Activated CD4-positive, CD25-positive, alpha-beta regulatory T cell treated with anti-CD3 and anti-CD28 coated beads, Interleukin-2, amount 50 U/mL, for 72 hours (primary cell): ENCODE results near the gene DCTN2.
"Not testable (repeated sequence)": the region's sequence is repeated elsewhere in the genome, so short reads cannot be mapped to it uniquely, and the experiment has no call there.

ENCODE experiments used
- DNase-seq: peaks from one replicate; pipeline ENCODE4 v3.0.0; 2021

Gene DCTN2

DNA sequence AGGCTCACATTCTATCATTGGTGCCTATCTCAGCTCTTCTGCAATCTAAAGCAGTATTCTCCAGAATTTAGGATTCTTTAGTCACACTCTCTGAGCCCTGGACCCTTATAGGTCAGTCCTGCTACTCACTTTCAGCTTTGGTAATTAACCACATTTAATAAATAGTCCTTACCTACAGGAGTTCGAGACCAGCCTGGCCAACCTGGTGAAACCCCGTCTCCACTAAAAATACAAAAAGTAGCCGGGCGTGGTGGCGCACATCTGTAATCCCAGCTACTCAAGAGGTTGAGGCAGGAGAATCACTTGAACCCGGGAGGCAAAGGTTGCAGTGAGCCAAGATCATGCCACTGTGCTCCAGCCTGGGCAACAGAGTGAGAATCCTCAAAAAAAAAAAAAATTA, 33.3 kb downstream of the DCTN2 start:
- not testable (repeated sequence) for DNase-seq

DNA sequence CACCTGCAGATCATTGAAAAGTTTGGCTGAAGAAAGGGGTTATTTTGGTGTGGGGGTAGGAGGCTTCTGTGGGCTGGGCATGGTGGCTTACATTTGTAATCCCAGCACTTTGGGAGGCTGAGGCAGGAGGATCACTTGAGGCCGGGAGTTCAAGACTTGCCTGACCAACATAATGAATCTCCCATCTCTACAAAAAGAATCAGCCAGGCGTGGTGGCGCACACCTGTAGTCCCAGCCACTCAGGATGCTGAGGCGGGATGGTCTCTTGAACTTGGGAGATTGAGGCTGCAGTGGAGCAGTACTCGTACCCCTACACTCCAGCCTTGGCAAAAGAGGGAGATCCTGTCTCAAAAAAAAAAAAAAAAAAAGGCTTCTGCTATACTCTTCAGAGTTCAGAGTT, 33.7 kb downstream of the DCTN2 start:
- DNase-seq, result no peak

DNA sequence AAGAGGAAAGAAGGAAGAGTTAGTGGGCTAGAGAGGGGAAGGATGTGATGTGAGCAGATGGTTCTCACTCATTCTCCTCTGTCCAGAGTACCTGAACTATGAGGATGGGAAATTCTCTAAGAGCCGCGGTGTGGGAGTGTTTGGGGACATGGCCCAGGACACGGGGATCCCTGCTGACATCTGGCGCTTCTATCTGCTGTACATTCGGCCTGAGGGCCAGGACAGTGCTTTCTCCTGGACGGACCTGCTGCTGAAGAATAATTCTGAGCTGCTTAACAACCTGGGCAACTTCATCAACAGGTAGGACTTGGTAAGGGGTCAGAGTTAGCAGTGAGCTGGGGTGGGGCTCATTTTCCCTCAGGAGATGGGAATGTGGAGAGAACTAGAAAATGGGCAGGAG, 34.3 kb downstream of the DCTN2 start:
- DNase-seq, result no peak

DNA sequence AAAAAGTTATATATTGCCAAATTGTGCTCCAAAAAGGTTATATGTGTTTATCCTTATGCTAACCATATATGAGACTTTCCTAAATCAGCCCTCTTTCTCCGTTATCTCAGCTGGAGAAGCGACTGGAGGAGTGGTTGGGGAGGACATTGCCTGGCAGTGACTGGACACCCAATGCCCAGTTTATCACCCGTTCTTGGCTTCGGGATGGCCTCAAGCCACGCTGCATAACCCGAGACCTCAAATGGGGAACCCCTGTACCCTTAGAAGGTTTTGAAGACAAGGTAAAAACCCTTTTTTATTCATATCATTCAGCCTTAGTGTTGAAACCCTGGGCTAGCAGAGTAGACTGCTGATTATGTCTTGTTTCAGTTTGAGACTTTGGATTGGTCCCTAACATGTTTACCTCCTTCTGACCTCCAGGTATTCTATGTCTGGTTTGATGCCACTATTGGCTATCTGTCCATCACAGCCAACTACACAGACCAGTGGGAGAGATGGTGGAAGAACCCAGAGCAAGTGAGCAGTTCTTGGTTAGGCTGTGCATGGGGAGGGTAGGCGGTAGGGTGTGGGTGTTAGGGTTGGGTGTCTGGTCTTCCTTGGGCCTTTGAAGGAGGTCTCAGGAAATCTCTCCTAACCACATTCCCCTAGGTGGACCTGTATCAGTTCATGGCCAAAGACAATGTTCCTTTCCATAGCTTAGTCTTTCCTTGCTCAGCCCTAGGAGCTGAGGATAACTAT, 35.2 kb downstream of the DCTN2 start:
- no peak for DNase-seq

DNA sequence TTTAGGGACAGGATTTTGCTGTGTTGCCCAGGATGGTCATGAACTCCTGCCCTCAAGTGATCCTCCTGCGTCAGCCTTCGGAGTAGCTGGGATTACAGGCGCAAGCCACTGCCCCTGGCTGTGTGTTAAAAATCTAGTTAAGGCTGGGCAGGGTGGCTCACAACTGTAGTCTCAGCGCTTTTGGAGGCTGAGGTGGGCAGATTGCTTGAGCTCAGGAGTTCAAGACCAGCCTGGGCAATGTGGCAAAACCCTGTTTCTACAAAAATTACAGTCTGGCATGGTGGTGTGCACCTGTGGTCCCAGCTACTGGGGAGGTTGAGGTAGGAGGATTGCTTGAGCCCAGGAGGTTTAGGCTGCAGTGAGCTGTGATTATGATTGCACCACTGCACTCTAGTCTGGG, 35.8 kb downstream of the DCTN2 start:
- DNase-seq, result no peak

DNA sequence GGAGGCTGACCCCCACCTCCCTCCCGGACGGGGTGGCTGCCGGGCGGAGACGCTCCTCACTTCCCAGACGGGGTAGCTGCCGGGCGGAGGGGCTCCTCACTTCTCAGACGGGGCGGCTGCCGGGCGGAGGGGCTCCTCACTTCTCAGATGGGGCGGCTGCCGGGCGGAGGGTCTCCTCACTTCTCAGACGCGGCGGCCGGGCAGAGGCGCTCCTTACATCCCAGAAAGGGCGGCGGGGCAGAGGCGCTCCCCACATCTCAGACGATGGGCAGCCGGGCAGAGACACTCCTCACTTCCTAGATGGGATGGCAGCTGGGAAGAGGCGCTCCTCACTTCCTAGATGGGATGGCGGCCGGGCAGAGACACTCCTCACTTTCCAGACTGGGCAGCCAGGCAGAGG, 39.2 kb downstream of the DCTN2 start:
- DNase-seq, result not testable (repeated sequence)

DNA sequence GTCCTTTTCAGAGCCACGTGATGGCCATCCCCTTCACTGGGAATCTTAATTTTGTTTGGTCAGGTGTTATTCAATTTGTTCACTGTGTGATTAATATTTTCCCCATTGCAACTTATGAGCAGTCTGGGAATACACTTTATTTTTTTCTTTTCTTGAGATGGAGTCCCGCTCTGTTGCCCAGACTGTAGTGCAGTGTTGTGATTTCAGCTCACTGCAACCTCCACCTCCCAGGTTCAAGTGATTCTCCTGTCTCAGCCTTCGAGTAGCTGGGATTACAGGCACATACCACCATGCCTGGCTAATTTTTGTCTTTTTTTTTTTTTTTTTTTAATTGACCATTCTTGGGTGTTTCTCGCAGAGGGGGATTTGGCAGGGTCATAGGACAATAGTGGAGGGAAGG, 40.5 kb downstream of the DCTN2 start:
- DNase-seq, result not testable (repeated sequence)

DNA sequence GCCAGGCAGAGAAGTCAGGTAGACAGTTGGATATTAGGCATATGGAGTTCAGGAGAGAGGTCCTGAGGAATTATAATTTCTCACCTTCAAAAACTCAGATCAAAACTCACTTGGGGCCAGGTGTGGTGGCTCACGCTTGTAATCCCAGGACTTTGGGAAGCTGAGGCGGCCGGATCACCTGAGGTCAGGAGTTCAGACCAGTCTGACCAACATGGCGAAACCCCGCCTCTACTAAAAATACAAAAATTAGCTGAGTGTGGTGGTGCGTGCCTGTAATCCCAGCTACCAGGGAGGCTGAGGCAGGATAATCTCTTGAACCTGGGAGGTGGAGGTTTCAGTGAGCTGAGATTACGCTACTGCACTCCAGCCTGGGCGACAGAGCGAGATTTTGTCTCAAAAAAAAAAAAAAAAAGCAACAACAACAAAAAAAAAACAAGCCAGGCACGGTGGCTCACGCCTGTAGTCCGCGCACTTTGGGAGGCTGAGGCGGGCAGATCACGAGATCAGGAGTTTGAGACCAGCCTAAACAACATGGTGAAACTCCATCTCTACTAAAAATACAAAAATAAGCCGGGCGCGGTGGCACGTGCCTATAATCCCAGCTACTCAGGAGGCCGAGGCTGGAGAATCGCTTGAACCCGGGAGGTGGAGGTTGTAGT, 44.6 kb downstream of the DCTN2 start:
- not testable (repeated sequence) for DNase-seq

DNA sequence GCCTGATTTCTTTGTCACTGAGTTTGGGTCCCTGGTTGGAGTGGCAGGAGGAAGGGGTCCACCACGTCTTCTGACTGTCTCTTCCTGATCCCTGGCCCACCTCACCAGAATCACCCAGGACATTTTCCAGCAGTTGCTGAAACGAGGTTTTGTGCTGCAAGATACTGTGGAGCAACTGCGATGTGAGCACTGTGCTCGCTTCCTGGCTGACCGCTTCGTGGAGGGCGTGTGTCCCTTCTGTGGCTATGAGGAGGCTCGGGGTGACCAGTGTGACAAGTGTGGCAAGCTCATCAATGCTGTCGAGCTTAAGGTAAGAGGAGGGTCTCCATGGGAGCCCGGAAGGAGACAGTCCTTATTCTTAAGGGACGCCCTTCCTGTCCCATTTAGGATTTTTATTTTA, 46.8 kb downstream of the DCTN2 start:
- no peak for DNase-seq

DNA sequence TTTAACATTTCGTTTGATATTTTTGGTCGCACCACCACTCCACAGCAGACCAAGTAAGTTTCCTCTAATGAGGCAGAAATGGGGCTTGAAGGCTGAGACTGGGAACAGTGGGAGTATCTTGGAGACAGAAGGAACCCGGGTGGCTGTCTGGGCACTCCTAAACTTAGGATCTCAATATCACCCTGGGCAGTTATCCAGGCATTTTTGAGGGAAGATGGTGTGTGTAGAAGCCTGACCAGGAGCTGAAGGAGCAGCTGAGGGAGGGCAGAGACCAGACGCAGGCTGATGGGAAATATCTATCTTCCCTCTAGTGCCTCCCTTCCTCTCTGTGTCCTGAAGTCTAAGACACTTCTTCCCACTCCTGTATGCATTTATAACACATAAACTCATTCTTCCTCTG, 48.4 kb downstream of the DCTN2 start:
- DNase-seq, result no peak

DNA sequence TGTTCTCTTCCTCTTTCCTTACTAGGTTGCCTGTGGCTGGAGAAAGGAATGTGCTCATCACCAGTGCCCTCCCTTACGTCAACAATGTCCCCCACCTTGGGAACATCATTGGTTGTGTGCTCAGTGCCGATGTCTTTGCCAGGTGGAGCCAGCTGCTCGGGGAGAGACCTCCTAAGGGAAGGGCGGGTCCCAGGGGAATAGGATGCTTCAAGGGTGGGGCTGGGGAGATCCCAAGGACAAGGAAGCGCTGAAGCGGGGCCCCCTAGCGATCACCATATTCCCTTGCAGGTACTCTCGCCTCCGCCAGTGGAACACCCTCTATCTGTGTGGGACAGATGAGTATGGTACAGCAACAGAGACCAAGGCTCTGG, 48.9 kb downstream of the DCTN2 start:
- no peak for DNase-seq

DNA sequence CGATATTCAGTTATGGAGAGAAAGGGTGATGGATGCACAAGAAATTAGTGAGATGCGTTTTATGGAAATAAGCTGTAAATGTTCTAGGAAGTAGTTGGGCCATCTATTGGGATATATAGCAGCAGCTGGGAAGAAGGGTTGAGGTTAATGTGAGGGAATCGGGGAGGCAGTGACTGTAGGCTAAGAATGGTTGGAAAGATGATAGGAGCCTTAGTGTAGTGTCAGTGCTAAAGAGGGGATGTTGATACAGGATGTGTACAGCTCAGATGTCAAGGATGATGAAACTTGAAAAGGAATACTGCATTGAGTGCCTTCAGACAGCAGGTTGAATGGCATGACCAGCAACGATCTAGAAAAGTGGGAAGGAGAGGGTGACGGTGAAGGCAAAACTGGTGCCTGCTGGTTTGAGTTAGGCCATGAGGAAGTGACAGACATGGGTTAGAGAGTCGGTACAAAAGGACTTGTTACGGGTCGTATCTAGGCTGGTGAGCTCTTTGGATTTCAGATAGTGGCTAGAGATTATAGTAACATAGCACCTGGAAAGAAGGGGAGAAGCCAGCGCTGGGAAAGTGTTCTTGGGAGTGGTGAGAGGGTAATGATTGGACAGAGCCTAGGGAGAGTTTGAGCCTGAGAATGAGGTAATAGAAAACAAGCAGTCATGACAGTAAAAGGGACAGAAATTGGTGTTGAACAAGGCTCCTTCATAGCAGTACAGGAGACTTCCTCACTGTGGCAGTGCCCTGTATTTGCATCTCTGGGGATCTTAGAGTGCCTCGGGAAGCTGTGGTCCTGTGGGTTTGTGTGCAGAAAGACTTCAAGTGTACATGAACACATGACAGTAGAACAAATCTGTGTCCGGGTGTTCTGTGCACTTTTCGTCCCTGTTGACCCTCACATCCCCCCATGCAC, 49.5 kb downstream of the DCTN2 start:
- no peak for DNase-seq

DNA sequence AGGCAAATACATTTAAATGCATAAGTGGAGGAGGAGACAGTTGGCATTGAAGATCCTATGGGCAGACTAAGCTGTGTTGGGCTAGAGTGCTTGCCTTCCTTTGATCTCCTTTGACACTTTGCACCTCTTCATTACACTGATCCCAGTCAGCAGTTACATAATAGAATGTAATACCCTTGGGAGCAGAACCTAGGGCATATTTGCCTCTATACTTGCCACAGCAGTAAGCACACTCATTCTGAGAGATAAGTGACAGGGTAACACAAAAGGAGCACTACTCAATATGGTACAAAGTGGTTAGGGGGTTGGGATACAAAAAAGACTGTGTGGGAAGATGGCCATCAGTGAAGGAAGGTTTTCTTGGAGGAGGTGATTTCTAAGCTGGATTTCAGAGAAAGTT, 50.2 kb downstream of the DCTN2 start:
- no peak for DNase-seq

DNA sequence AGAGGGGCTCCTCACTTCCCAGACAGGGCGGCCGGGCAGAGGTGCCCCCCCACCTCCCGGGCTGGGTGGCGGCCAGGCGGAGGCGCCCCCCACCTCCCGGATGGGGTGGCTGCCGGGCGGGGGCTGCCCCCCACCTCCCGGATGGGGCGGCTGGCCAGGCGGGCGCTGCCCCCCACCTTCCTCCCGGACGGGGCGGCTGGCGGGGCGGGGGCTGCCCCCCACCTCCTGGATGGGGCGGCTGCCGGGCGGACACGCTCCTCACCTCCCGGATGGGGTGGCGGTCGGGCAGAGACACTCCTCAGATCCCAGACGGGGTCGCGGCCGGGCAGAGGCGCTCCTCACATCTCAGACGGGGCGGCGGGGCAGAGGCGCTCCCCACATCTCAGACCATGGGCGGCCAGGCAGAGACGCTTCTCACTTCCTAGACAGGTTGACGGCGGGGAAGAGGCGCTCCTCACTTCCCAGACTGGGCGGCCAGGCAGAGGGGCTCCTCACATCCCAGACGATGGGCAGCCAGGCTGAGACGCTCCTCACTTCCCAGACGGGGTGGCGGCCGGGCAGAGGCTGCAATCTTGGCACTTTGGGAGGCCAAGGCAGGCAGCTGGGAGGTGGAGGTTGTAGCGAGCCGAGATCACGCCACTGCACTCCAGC, 51.8 kb downstream of the DCTN2 start:
- DNase-seq, result not testable (repeated sequence)

DNA sequence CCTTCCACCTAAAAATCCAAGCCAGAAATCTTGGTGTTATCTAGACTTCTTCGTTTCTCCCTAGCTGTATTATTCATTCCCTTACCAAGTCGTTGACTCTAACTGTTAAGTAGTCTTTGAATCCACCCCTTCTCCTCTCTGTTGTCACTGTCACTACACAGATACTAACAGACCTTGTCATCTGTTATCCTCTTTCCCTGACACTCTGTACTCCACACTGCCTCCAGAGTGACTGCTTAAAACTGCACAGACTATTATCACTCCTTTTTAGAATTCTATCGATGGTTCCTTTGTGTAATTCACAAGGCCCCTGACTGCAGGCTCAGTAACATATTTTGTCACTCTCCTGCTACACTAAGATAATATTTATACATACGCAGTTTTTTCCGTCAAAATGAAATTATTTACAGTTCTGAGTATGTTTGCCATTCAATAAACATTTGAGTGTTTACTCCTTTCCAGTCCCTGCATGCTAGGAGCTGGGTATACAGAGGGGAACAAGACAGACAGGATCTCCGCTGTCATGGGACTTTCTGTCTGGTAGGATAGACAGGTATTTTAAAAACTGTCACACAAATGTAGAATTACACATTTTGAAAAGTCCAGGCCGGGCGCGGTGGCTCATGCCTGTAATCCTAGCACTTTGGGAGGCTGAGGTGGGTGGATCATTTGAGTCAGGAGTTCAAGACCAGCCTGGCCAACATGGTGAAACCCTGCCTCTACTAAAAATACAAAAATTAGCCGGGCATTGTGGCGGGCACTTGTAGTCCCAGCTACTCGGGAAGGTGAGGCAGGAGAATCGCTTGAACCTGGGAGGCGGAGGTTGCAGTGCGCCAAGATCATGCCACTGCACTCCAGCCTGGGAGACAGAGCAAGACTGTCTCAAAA, 55.4 kb downstream of the DCTN2 start:
- DNase-seq, result no peak

DNA sequence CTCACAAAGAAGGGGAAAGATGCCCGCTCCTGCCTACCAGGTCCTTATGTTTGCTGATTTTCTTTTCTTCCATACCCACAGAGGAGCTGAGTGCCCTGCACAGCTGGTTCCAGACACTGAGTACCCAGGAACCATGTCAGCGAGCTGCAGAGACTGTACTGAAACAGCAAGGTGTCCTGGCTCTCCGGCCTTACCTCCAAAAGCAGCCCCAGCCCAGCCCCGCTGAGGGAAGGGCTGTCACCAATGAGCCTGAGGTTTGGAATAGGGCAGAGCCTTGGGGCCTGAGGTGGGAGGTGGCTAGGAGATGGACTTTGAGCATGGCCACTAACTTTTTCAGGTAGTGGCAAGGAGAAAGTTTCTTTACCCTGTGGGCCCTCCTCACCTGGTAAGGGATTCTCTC, 56.9 kb downstream of the DCTN2 start:
- no peak for DNase-seq

DNA sequence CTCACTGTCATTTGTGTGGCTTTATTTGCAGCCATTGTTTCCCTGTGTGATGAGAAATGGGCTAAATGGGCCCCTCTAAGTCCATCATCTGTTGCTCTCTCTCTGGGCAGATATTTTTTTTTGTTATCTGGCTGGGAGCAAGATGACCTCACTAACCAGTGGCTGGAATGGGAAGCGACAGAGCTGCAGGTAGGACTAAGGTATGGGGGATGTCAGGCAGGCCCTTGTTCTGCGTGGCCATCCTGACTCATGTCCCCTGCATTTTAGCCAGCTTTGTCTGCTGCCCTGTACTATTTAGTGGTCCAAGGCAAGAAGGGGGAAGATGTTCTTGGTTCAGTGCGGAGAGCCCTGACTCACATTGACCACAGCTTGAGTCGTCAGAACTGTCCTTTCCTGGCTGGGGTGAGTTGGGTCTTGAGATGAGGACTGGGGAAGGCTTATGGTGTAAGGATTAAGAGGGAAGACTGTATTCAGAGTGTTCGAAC, 57.8 kb downstream of the DCTN2 start:
- no peak for DNase-seq

DNA sequence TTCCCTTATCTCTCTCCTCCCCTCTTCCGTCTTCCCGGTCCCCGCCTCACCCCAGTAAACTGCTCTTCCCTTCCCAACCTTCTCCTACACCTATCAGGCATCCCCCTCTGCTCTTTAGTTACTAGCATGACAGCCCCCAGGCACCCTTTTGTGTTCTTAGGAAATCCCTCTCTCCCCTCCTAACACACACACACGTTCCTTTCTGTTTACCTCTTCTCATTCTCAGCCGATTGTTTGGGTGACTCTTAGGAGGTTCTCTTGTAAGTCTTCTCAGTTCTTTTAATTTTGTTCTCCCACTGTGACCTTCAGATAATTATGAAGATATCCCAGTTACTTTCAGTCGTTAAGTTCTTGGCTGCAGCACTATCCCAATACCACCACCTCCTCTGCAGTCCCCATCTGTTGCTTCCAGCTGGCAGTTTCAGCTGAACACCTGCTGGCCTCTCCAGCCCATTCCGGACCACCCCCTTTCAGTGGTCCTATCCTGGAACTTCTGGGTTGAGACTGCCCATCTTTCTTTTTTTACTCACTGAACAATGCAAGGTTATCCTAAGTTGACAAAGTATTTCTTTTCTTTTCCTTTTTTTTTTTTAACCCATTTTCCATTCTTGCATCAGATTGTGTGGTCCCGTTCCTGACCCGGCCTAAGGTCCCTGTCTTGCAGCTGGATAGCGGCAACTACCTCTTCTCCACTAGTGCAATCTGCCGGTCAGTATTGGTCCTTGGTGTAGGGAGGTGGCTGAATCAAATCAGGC, 58.4 kb downstream of the DCTN2 start:
- no peak for DNase-seq

DNA sequence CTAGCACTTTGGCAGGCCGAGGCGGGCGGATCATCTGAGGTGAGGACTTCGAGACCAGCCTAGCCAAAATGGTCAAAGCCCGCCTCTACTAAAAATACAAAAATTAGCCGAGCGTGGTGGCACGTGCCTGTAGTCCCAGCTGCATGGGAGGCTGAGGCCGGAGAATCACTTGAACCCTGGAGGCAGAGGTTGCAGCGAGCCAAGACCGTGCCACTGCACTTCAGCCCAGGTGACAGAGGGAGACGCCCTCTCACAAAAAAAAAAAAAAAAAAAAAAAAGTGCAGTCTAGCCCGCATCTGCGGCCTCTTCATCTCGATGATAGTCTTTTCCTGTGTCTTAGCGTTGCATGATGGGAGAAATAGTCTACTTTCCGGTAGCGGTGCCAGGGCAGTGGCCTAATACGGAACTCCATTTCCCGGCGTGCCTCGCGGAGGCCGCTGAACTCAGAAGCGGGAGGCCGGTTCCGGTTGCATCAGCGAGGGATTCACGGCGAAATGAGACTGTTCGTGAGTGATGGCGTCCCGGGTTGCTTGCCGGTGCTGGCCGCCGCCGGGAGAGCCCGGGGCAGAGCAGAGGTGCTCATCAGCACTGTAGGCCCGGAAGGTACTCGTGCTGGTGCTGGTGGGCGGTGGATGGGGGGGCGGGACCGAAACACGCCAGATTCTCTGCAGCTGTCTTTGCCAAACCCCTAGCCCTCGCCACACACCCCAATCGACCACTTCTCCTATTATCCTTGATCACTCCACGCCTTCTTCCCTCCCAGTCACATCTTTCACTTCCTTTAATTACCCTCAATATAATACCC, 59.2 kb downstream of the DCTN2 start, which contains the start of gene MARS1:
Gene MARS1 (plus strand): TSS at position 472 of the 805 bp plus-strand sequence. CDS start 23 bp downstream, at position 495.
- peak; percentile 84 for DNase-seq

DNA sequence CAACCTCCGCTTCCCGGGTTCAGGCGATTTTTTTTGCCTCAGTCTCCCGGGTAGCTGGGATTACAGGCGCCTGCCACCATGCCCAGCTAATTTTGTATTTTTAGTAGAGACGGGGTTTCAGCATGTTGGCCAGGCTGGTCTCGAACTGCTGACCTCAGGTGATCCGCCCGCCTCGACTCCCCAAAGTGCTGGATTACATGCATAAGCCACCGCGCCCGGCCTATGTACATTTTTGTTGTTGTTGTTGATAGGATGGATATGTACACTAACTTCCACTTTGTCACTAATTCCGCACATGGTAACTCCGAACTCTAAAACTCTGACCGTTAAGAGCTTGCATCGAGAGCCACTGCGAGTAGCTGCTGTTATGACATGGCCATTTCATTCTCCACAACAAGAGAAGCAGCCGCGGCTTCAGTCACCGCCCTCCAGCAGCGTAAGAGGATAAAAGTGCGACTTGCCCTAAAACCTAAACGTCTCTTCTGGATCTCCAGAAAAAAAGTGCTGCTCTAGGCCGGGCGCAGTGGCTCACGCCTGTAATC, 59.9 kb downstream of the DCTN2 start:
- no peak for DNase-seq
